ENCODE measurements around the gene PRTN3. TPM values are rescaled to one million over a fixed set of nuclear protein-coding genes. Genes with fewer than 3 reads are reported as not detected.
A peak's percentile ranks its signal among the peaks of the same experiment; 100 is the strongest.

The PRTN3 gene
- total RNA-seq, 1 donor from 2014 or later, result not detected

DNA sequence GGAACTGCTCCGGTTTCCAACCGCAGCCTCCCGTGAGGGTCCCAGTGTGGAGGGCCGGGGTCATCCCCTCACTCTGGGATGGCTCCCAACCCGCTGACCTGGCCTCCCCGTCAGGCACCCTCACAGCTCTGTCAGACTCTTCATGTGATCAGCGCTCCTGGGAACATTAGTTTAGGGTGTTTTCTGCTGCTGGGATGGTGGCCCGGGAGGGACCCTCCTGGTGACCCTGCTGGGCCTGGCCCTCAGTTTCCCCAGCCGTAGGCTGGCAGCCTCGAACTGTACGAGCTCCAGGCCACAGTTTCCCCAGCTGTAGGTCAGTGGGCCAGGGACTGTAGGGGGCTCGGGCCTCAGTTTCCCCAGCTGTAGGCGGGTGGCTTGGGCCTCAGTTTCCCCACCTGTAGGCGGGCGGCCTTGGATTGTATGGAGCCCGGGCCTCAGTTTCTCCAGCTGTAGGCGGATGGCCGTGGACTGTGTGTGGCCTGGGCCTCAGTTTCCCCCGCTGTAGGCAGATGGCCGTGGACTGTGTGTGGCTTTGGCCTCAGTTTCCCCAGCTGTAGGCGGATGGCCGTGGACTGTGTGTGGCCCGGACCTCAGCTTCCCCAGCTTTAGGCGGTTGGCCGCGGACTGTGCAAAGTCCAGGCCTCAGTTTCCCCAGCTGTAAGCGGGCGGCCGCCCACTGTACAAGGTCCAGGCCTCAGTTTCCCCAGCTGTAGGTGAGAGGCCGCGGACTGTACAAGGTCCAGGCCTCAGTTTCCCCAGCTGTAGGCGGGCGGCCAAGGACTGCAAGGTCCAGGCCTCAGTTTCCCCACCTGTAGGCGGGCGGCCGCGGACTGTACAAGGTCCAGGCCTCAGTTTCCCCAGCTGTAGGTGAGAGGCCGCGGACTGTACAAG is 44.9 kb upstream of the PRTN3 start:
- Histone ChIP-seq H3K4me3 (peak overlapping the region; percentile 59), H3K27me3 (no peaks in the 10 kb centered on the region), H3K27ac (no peak overlapping the region), H3K79me2 (ENCODE audit: low read depth) (peaks cover 31% of the 10 kb centered on the region), H3K4me1 (peaks cover 20% of the 10 kb centered on the region), H3K9me3 (ENCODE audit: low read depth) (no peaks in the 10 kb centered on the region), H4K20me1 (ENCODE audit: low read depth) (peaks cover 31% of the 10 kb centered on the region), H3K4me2 (peak overlapping the region; percentile 85), H3K36me3 (no peaks in the 10 kb centered on the region), H3K9ac (no peak overlapping the region), H3F3A (ENCODE audit: low read depth) (peaks cover 28% of the 10 kb centered on the region), H2AFZ (replicated peaks) (no peak overlapping the region)
- H3K27me3 Mint-ChIP-seq (ENCODE audit: insufficient read depth, low read depth), result peaks cover 7% of the 10 kb centered on the region
- H3K27ac Mint-ChIP-seq, result no peak overlapping the region
- peak overlapping the region; percentile 70 for H3K4me3 Mint-ChIP-seq
- H3K36me3 Mint-ChIP-seq, result peaks cover 8% of the 10 kb centered on the region
- peaks cover 28% of the 10 kb centered on the region for H3K4me1 Mint-ChIP-seq
- no peak for DNase-seq (ENCODE audit: low spot score)
- H3K9me3 Mint-ChIP-seq, result no peaks in the 10 kb centered on the region
- TF ChIP-seq EZH2 (IDR thresholded peaks at IDR 0.05) (no peak), EZH2phosphoT487 (IDR thresholded peaks at IDR 0.05) (no peak)
- TF ChIP-seq, protein P1, sequence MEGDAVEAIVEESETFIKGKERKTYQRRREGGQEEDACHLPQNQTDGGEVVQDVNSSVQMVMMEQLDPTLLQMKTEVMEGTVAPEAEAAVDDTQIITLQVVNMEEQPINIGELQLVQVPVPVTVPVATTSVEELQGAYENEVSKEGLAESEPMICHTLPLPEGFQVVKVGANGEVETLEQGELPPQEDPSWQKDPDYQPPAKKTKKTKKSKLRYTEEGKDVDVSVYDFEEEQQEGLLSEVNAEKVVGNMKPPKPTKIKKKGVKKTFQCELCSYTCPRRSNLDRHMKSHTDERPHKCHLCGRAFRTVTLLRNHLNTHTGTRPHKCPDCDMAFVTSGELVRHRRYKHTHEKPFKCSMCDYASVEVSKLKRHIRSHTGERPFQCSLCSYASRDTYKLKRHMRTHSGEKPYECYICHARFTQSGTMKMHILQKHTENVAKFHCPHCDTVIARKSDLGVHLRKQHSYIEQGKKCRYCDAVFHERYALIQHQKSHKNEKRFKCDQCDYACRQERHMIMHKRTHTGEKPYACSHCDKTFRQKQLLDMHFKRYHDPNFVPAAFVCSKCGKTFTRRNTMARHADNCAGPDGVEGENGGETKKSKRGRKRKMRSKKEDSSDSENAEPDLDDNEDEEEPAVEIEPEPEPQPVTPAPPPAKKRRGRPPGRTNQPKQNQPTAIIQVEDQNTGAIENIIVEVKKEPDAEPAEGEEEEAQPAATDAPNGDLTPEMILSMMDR (IDR thresholded peaks at IDR 0.05), result no peak

DNA sequence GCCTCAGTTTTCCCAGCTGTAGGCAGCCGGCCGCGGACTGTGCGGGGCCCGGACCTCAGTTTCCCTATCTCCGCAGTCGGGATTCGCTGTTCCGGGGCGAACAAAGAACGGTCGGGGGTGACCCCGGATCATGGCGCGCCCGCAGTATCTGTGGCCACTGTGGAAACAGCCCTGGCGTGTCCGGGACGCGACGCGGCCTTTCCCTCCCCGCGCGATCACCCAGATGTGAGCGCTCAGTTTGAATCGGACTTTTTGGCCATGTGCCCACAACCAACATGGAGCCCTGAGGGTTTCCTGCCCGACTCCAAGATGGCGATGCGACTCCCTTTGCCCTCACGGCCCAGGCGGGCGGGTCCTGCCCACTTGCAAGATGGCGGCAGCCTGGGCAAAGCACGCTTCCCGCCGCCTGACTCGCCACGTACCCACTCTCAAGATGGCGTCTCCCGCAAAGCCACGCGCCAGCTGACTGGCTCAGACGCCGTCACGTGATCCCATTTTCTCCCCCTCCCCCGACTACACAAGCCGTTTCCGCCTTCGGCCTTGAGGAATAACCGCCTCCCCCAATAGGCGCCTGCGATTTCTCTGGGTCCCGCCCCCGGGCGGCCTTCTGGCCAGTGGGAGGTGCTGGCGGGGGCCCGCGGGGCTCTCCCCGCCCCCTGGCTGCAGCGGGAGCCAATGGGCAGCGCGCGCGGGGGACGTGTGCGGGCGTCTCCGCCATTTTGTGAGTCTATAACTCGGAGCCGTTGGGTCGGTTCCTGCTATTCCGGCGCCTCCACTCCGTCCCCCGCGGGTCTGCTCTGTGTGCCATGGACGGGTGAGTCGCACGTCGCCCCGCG is 43.9 kb upstream of the PRTN3 start, which contains the start of gene PTBP1:
TSS of gene PTBP1 (plus strand) at position 761 of the 836 bp plus-strand sequence. CDS start at position 807, 46 bp downstream.
- H2AFZ ChIP-seq (replicated peaks), result peak within 1 kb of the TSS; percentile 81
- H3K4me3 Mint-ChIP-seq, result peak within 1 kb of the TSS; percentile 97
- peaks cover 8% of the 10 kb centered on the region for H3K36me3 Mint-ChIP-seq
- peak within 1 kb of the TSS; percentile 94 for H3K9ac ChIP-seq
- H4K20me1 ChIP-seq (ENCODE audit: low read depth), result peaks cover 41% of the 10 kb centered on the region
- H3K27me3 Mint-ChIP-seq (ENCODE audit: insufficient read depth, low read depth), result peaks cover 3% of the 10 kb centered on the region
- H3F3A ChIP-seq (ENCODE audit: low read depth), result peaks cover 23% of the 10 kb centered on the region
- peak; percentile 100 for DNase-seq (ENCODE audit: low spot score)
- peak within 1 kb of the TSS; percentile 89 for H3K4me3 ChIP-seq
- peaks cover 29% of the 10 kb centered on the region for H3K4me1 Mint-ChIP-seq
- peaks cover 30% of the 10 kb centered on the region for H3K4me1 ChIP-seq
- no peaks in the 10 kb centered on the region for H3K27me3 ChIP-seq
- peak within 1 kb of the TSS; percentile 94 for H3K4me2 ChIP-seq
- H3K36me3 ChIP-seq, result no peaks in the 10 kb centered on the region
- peak within 1 kb of the TSS; percentile 99 for H3K27ac ChIP-seq
- no peaks in the 10 kb centered on the region for H3K9me3 ChIP-seq (ENCODE audit: low read depth)
- peak within 1 kb of the TSS; percentile 87 for H3K27ac Mint-ChIP-seq
- peaks cover 41% of the 10 kb centered on the region for H3K79me2 ChIP-seq (ENCODE audit: low read depth)
- H3K9me3 Mint-ChIP-seq, result no peaks in the 10 kb centered on the region
- TF ChIP-seq EZH2phosphoT487 (IDR thresholded peaks at IDR 0.05) (no peak), EZH2 (IDR thresholded peaks at IDR 0.05) (no peak)
- TF ChIP-seq, protein P1 (IDR thresholded peaks at IDR 0.05), result no peak

DNA sequence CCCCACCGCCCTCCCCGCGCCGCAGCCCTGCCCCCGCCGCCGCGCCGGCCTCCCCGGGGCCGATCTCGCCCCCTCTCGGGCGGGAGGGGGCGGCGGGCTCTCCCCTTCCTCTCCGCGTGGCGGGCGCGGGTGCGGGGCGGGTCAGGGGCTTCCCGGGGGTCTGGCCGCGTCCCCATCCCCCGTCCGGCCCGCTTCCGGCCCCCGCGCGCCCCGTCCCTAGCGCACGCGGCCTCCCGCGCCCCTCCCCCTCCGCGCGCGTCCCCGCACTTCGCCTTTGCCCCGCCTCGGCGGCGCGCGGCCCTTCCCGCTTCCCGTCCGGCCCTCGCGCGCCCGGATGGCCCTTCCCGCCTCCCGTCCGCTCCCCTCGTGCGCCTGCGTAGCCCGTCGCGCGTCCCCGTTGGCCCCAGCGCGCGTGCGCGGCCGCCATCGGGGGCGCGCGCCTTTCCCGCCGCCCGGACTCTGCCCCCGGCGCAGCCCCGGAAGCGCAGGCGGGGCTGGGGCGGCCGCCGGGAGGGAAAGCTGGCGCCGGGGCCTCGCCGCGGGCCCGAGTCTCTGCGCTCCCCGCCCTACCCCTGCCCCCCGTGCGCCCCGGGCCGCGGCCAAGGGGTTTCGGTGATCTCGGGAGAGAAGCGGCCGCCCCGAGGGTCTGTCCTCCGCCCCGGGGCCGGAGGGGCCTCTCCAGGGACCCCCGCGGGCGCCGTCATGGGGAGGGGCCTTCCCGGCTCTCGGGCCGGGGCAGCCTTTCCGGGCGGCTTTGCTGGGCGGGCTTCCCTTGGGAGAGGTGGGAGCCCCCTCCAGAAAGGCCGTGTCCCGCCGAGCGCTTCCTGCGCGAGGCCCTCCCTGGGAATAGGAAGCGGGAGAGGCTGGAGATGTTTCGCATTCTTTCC is 43.0 kb upstream of the PRTN3 start:
- peak overlapping the region; percentile 87 for H3K27ac Mint-ChIP-seq
- peaks cover 4% of the 10 kb centered on the region for H3K27me3 Mint-ChIP-seq (ENCODE audit: insufficient read depth, low read depth)
- no peaks in the 10 kb centered on the region for H3K9me3 Mint-ChIP-seq
- peaks cover 38% of the 10 kb centered on the region for H3K4me1 Mint-ChIP-seq
- Histone ChIP-seq H3K36me3 (no peaks in the 10 kb centered on the region), H3K4me3 (peak overlapping the region; percentile 89), H3K27ac (peak overlapping the region; percentile 99), H3K27me3 (no peaks in the 10 kb centered on the region), H3K9me3 (ENCODE audit: low read depth) (no peaks in the 10 kb centered on the region), H3K79me2 (ENCODE audit: low read depth) (peaks cover 50% of the 10 kb centered on the region), H3K9ac (peak overlapping the region; percentile 94), H4K20me1 (ENCODE audit: low read depth) (peaks cover 49% of the 10 kb centered on the region), H2AFZ (replicated peaks) (no peak overlapping the region), H3K4me1 (peaks cover 39% of the 10 kb centered on the region), H3F3A (ENCODE audit: low read depth) (peaks cover 29% of the 10 kb centered on the region), H3K4me2 (peak overlapping the region; percentile 94)
- H3K36me3 Mint-ChIP-seq, result peaks cover 12% of the 10 kb centered on the region
- peak overlapping the region; percentile 97 for H3K4me3 Mint-ChIP-seq
- TF ChIP-seq, protein P1 (IDR thresholded peaks at IDR 0.05), result no peak
- TF ChIP-seq EZH2 (IDR thresholded peaks at IDR 0.05), result no peak
- TF ChIP-seq EZH2phosphoT487 (IDR thresholded peaks at IDR 0.05), result no peak
- DNase-seq (ENCODE audit: low spot score), result peak; percentile 96

Measured in neural progenitor cell (in vitro differentiated cells).